Ishikawa (cell line): ENCODE measurements around the gene XPNPEP3.

Experiments used
- NFIC ChIP-seq: IDR thresholded peaks from 2 replicates; pipeline ENCODE4 v1.6.1; 2012
- RAD21 ChIP-seq: IDR thresholded peaks from 2 replicates; pipeline ENCODE4 v1.6.1; 2012; ENCODE audit warnings: low read depth
- TAF1 ChIP-seq: IDR thresholded peaks from 2 replicates; pipeline ENCODE4 v1.6.1; 2012; ENCODE audit warnings: low read depth, mild to moderate bottlenecking
- TEAD4 ChIP-seq: IDR thresholded peaks from 2 replicates; pipeline ENCODE4 v1.6.1; 2012
- YY1 ChIP-seq: IDR thresholded peaks from 2 replicates; pipeline ENCODE4 v1.6.1; 2012; ENCODE audit warnings: low read depth
- TF ChIP-seq, protein P1 (sequence below): IDR thresholded peaks from 2 replicates; pipeline ENCODE4 v1.6.1; 2012
- TF ChIP-seq, protein P2 (sequence below): IDR thresholded peaks from 2 replicates; pipeline ENCODE4 v1.6.1; 2012
- TF ChIP-seq, protein P3 (sequence below): IDR thresholded peaks from 2 replicates; pipeline ENCODE4 v1.6.1; 2012; ENCODE audit warnings: low read depth, mild to moderate bottlenecking

DNA sequence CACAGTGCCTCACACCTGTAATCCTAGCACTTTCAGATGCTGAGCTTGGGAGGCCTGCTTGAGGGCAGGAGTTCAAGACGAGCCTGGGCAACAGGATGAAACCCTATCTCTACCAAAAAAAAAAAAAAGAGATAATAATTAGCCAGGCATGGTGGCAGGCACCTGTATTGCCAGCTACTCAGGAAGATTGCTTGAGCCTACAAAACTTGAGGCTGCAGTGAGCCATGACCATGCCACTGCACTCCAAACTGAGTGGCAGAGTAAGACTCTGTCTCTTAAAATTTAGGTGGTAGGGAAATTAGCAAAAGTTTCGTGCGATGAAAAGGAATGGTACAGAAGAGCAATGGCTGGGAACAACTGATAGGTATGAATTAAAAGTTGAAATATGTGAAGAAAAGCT lies 18.5 kb upstream of the XPNPEP3 start:
- TF ChIP-seq RAD21 = no peak
- TF ChIP-seq, protein P1, sequence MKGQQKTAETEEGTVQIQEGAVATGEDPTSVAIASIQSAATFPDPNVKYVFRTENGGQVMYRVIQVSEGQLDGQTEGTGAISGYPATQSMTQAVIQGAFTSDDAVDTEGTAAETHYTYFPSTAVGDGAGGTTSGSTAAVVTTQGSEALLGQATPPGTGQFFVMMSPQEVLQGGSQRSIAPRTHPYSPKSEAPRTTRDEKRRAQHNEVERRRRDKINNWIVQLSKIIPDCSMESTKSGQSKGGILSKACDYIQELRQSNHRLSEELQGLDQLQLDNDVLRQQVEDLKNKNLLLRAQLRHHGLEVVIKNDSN = no peak
- TF ChIP-seq NFIC = no peak
- no peak for TF ChIP-seq TAF1
- TF ChIP-seq TEAD4 = no peak
- TF ChIP-seq, protein P2, sequence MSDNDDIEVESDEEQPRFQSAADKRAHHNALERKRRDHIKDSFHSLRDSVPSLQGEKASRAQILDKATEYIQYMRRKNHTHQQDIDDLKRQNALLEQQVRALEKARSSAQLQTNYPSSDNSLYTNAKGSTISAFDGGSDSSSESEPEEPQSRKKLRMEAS = no peak
- no peak for TF ChIP-seq YY1
- TF ChIP-seq, protein P3, sequence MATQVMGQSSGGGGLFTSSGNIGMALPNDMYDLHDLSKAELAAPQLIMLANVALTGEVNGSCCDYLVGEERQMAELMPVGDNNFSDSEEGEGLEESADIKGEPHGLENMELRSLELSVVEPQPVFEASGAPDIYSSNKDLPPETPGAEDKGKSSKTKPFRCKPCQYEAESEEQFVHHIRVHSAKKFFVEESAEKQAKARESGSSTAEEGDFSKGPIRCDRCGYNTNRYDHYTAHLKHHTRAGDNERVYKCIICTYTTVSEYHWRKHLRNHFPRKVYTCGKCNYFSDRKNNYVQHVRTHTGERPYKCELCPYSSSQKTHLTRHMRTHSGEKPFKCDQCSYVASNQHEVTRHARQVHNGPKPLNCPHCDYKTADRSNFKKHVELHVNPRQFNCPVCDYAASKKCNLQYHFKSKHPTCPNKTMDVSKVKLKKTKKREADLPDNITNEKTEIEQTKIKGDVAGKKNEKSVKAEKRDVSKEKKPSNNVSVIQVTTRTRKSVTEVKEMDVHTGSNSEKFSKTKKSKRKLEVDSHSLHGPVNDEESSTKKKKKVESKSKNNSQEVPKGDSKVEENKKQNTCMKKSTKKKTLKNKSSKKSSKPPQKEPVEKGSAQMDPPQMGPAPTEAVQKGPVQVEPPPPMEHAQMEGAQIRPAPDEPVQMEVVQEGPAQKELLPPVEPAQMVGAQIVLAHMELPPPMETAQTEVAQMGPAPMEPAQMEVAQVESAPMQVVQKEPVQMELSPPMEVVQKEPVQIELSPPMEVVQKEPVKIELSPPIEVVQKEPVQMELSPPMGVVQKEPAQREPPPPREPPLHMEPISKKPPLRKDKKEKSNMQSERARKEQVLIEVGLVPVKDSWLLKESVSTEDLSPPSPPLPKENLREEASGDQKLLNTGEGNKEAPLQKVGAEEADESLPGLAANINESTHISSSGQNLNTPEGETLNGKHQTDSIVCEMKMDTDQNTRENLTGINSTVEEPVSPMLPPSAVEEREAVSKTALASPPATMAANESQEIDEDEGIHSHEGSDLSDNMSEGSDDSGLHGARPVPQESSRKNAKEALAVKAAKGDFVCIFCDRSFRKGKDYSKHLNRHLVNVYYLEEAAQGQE = no peak
